HG03439 (cell line): ENCODE data around the gene G6PD.

Experiments used
- ATAC-seq: cut with Tn5 transposase; IDR thresholded peaks from one replicate; pipeline ENCODE4 v1.9.1; 2021; ENCODE audit warnings: mild to moderate bottlenecking, moderate library complexity; ENCODE audit not compliant: unreplicated experiment

Gene G6PD

GRCh38 chrX:154488336-154489075 is 58.1 kb downstream of the G6PD start:
- ATAC-seq, result no peak

GRCh38 chrX:154487518-154488290 is 58.9 kb downstream of the G6PD start:
- no peak for ATAC-seq

GRCh38 chrX:154486396-154487207 is 60.0 kb downstream of the G6PD start, which contains the start of gene UBL4A:
Gene UBL4A, minus strand, starts transcription at chrX:154486615. Its CDS starts 31 bp downstream, at chrX:154486584.
- no peak for ATAC-seq

- no peak for ATAC-seq
Observed at GRCh38 chrX:154486052-154486395, 60.6 kb downstream of the G6PD start.

- ATAC-seq, result no peak
Observed at GRCh38 chrX:154485150-154486051, 61.2 kb downstream of the G6PD start.

GRCh38 chrX:154484255-154485149 is 62.1 kb downstream of the G6PD start:
- no peak for ATAC-seq

GRCh38 chrX:154483325-154483724 is 63.3 kb downstream of the G6PD start:
- no peak for ATAC-seq

- ATAC-seq, result no peak
Observed at GRCh38 chrX:154482786-154483185, 63.9 kb downstream of the G6PD start.

GRCh38 chrX:154481911-154482601 is 64.6 kb downstream of the G6PD start:
- ATAC-seq, result no peak
